Subcutaneous adipose tissue (tissue), 4 donors: ENCODE measurements around the gene BTBD10. TPM values are rescaled to one million over a fixed set of nuclear protein-coding genes. Genes with fewer than 3 reads are reported as not detected.

Experiments
- total RNA-seq, 4 donors: library from RNA; depleted of rRNA; stranded (reverse); fragments of >200 nt; gene quantifications; one replicate each; pipeline ENCODE4 v1.1.0, GENCODE V29; 2016
- TF ChIP-seq, protein P1 (sequence below): fragments of 450-650 bp; IDR thresholded peaks from one replicate; pipeline ENCODE4 v1.5.1; 2016; ENCODE audit warnings: low read depth, mild to moderate bottlenecking, control low read depth, antibody characterized with exemption, moderate library complexity

The BTBD10 gene
- total RNA-seq, 4 donors from 2014 or later, result 21.5 to 28.4 (median 25.6) TPM

DNA sequence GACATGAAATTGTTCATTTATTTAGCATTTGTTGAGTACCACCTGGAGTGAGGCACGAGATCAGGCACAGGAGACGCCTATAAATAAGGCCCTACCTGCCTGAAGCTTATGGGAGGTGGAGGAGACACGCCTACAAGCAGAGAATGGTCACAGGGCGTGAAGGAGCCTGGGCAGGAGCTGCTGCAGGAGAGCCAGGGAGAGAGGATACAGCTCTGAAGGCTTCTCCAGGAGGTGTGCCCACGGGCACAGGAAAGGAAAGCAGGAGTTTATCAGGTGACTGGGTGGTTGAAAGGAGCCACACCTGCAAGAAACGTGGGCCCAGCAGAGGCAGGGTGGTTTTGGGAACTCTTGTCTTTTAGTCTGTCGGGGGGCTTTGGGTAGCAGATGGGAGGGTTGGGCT lies 115.1 kb downstream of the BTBD10 start:
- TF ChIP-seq, protein P1, sequence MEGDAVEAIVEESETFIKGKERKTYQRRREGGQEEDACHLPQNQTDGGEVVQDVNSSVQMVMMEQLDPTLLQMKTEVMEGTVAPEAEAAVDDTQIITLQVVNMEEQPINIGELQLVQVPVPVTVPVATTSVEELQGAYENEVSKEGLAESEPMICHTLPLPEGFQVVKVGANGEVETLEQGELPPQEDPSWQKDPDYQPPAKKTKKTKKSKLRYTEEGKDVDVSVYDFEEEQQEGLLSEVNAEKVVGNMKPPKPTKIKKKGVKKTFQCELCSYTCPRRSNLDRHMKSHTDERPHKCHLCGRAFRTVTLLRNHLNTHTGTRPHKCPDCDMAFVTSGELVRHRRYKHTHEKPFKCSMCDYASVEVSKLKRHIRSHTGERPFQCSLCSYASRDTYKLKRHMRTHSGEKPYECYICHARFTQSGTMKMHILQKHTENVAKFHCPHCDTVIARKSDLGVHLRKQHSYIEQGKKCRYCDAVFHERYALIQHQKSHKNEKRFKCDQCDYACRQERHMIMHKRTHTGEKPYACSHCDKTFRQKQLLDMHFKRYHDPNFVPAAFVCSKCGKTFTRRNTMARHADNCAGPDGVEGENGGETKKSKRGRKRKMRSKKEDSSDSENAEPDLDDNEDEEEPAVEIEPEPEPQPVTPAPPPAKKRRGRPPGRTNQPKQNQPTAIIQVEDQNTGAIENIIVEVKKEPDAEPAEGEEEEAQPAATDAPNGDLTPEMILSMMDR, result no peak

DNA sequence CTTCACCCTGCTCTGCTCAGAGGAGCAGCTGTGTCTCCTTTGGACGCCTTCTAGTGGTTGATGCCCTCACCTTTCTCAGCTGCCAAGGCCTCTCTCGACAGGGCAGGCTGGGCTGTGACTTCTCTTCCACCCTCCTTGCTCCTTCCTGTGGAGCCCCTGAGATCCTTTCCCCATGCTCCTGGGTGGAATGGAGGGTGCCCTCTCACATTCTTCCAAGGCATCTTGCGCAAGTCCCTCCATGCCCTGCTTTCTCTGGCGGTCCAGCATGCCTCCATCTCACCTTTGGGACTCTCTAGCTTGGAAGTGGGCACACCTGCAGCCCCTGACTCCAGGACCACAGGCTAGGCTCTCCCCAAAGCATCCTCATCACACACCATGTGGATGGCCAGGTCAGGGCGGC lies 116.6 kb downstream of the BTBD10 start:
- TF ChIP-seq, protein P1, result no peak

DNA sequence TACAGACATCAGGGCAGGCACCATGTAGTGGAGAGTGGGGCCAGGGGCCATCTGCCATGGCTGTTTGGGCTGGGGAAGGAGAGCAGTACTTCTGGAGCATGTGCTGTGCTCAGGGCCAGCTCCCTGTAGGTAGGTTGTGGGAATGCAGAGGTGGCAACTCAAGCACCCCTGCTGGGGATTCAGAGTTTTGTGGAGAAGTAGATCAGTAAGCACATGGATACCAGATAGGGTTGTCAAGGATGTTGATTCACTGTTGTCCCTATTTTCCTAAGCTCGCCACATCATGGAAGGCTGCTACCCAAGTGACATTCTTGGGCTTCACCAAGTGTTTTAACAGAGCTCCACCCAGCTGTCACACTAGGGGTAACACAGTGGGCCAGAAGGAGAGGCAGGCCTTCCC lies 118.2 kb downstream of the BTBD10 start:
- TF ChIP-seq, protein P1, result no peak

DNA sequence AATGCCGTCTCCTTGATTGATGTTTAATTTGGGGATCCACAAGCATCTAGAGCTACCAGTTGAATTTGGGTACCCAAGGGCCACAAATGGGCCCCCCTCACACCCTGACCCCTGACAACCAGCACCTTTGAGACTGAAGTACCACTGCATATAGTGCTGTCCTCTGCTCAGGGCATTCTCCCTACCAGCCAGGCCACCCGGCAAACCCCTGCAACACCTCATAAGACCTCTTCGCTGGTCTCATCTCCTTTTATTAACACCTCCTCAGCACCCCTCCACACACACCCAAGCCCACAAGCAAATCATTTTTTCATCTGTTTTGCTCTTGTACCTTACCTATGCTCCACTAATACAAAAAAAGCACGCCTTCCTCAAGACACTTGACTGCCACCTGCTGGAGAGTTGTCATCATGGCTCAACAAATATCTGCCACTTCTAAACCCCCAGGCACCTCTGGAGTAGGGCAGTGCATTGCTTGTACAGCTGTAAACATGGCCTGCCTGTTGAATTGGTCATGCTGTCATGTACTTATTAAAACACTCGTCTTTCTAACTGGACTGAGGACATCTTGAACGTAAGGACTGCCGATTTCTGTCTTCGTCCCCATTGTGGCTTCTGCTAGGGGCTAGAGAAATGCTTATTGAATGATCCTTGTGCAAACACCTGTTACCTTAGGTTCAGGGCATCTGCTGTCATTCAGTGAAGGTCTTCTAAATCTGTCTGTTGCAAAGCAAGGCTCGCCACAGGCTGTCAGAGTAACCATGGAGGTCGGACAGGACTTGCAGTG lies 118.9 kb downstream of the BTBD10 start:
- TF ChIP-seq, protein P1, result no peak

DNA sequence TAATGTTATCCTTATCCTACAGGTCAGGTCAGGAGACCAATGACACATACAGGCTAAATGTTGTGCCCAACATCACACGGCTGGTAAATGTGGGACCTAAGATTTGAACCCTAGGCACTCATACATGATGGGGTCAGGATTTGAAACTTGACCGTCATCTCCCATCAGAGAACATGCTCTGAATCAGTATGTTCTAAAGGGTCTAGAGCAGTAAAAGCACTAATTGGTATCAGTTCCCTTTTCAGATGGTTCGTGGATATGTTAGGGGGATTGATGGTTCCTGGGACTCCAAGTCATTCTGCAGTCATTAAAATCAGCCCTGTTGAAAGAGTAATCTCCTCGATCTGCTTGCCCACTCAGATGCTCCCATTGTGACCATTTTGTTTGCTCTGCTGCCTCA lies 120.0 kb downstream of the BTBD10 start:
- TF ChIP-seq, protein P1, result no peak

DNA sequence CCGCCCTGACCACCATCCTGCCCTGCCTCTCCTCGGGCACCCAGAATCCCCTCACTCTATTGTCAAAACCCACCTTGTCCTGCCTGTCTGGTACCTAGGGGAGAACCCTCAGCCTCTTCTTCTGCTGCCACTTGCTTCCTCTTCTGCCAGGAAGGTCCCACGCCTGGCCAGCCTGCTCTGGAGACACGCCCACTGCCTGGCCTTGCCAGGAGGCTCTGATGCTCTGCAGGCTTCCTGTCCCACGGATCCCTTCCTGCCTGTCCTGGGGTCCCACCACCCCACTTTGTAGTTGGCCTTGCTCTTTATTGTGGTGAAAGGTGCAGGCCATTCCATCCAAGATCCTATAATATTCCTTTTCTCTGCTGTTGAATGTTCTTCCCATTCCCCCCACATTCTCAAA lies 122.0 kb downstream of the BTBD10 start:
- TF ChIP-seq, protein P1, result no peak

DNA sequence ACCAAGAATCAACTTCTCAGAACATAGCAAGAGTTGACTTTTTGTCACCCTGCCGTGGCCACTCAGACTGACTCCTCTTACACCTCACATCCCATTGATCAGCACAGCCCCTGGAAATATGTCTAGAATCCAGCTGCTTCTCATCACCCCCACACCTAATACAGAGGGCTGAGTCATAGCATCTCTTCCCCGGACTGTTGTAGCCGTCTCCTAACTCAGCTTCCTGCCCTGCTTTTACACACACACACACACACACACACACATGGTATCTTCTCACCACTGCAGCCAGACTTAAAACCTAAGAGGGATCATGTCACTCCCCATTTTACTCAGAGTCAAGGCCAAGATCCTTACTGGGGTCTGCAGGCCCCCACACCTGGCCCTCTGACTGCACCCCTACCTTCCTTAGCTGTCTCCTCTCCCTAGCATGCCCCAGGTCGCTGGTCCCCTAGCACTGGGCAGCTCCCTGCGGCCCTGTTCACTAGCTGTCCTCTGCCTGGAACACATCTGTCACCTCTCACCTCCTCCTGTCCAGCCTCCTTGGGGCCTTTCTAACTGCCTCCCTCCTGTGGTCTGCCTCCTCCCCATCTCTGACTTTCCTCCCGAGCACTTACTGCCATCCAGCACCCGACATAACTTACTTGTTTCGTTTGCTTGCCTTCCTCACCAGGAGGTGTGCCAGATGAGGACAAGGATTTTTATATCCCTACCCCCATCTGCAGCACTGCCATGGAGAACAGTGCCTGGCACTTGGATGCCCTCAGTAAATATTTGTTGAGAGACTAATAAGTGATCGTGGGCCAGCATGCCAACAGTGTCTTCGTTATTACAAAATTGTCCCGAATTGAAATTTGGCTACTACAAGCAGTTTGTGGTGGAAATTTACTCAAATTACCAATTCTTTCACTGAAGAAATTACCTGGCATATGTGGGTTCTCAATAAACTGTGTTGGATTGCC lies 123.5 kb downstream of the BTBD10 start:
- TF ChIP-seq, protein P1, result no peak
